Ascending aorta (tissue), 2 donors: Measurements from ENCODE around the gene PTGFRN. TPM values are rescaled to one million over a fixed set of nuclear protein-coding genes. Genes with fewer than 3 reads are reported as not detected.

Experiments
- DNase-seq, 2 donors: peaks; one replicate each; pipeline ENCODE4 v3.0.0-alpha.2; 2019; ENCODE audit warnings: low spot score in 2 of 2
- H3K27ac ChIP-seq, 2 donors: fragments of 200-600 bp; sonication (generic); one replicate each; pipeline ENCODE4 v1.5.1; 2016 to 2017; ENCODE audit warnings: mild to moderate bottlenecking in 1 of 2
- H3K27me3 ChIP-seq: fragments of 200-600 bp; sonication (generic); one replicate; pipeline ENCODE4 v1.5.1; 2017
- H3K36me3 ChIP-seq, 2 donors: fragments of 200-600 bp; sonication (generic); one replicate each; pipeline ENCODE4 v1.5.1; 2016
- H3K4me1 ChIP-seq, 2 donors: fragments of 200-600 bp; sonication (generic); one replicate each; pipeline ENCODE4 v1.5.1; 2016 to 2017; ENCODE audit warnings: mild to moderate bottlenecking in 1 of 2
- H3K4me3 ChIP-seq, 2 donors: fragments of 200-600 bp; sonication (generic); one replicate each; pipeline ENCODE4 v1.5.1; 2016 to 2017; ENCODE audit warnings: mild to moderate bottlenecking in 1 of 2
- H3K9me3 ChIP-seq, 2 donors: fragments of 200-600 bp; sonication (generic); one replicate each; pipeline ENCODE4 v1.5.1; 2016
- CTCF ChIP-seq, 3 experiments: fragments of 200-600 bp in 2 of 3; fragments of 450-650 bp in 1 of 3; sonication (generic) in 2 of 3; IDR thresholded peaks; one replicate each; pipeline ENCODE4 v1.5.1; 2016 to 2019; ENCODE audit warnings: antibody characterized with exemption in 3 of 3, mild to moderate bottlenecking in 1 of 3, moderate library complexity in 1 of 3
- intact Hi-C: fragments of 100-400 bp; cut with DNase I; formaldehyde crosslinking; loops from one replicate; pipeline ENCODE4 v1.15.1; 2023
- total RNA-seq: library from RNA; depleted of rRNA; stranded (reverse); fragments of >200 nt; gene quantifications from one replicate; pipeline ENCODE4 v1.1.0, GENCODE V29; 2016

PTGFRN gene
- total RNA-seq, 1 donor from 2014 or later, result 11.2 TPM

GRCh38 chr1:117017062-117017461, 107.3 kb downstream of the PTGFRN start:
- intact Hi-C loops, result no loop called here
- no peaks in the 10 kb centered on the region for H3K9me3 ChIP-seq
- TF ChIP-seq CTCF (IDR thresholded peaks at IDR 0.05), result no peak

GRCh38 chr1:117017648-117018047, 107.9 kb downstream of the PTGFRN start:
- no peak overlapping the region for H3K27ac ChIP-seq

More at GRCh38 chr1:117017062-117017461, 107.3 kb downstream of the PTGFRN start:
- Histone ChIP-seq H3K27me3 (no peaks in the 10 kb centered on the region), H3K4me1 (no peaks in the 10 kb centered on the region), H3K4me3 (no peak overlapping the region), H3K27ac (no peak overlapping the region), H3K36me3 (no peaks in the 10 kb centered on the region)
- no peak for DNase-seq

GRCh38 chr1:117020526-117021156, 110.9 kb downstream of the PTGFRN start:
- no peaks in the 10 kb centered on the region for H3K9me3 ChIP-seq
- H3K4me3 ChIP-seq, result no peak overlapping the region
- H3K27ac ChIP-seq, result no peak overlapping the region
- no peaks in the 10 kb centered on the region for H3K36me3 ChIP-seq
- H3K4me1 ChIP-seq, result no peaks in the 10 kb centered on the region
- no peak for TF ChIP-seq CTCF (IDR thresholded peaks at IDR 0.05)
- no peaks in the 10 kb centered on the region for H3K27me3 ChIP-seq
- DNase-seq, result no peak
- intact Hi-C loops, result no loop called here

More at GRCh38 chr1:117017648-117018047, 107.9 kb downstream of the PTGFRN start:
- no peak overlapping the region for H3K4me3 ChIP-seq
- no peaks in the 10 kb centered on the region for H3K9me3 ChIP-seq
- intact Hi-C loops, result no loop called here
- H3K27me3 ChIP-seq, result no peaks in the 10 kb centered on the region
- H3K36me3 ChIP-seq, result no peaks in the 10 kb centered on the region
- no peak for TF ChIP-seq CTCF (IDR thresholded peaks at IDR 0.05)
- no peaks in the 10 kb centered on the region for H3K4me1 ChIP-seq
- DNase-seq, result no peak

- Histone ChIP-seq H3K4me1 (peaks cover 0 to 4% of the 10 kb centered on the region in 2 donors), H3K27ac (no peak overlapping the region), H3K4me3 (no peak overlapping the region), H3K36me3 (no peaks in the 10 kb centered on the region), H3K27me3 (no peaks in the 10 kb centered on the region), H3K9me3 (no peaks in the 10 kb centered on the region)
- intact Hi-C loops, result no loop called here
- DNase-seq, result no peak
- no peak for TF ChIP-seq CTCF (IDR thresholded peaks at IDR 0.05)
Observed at GRCh38 chr1:117022114-117022513, 112.4 kb downstream of the PTGFRN start.

GRCh38 chr1:117025568-117025967, 115.9 kb downstream of the PTGFRN start:
- Histone ChIP-seq H3K36me3 (no peaks in the 10 kb centered on the region), H3K4me1 (peaks cover 0 to 4% of the 10 kb centered on the region in 2 donors), H3K27me3 (no peaks in the 10 kb centered on the region), H3K27ac (no peak overlapping the region), H3K4me3 (no peak overlapping the region), H3K9me3 (no peaks in the 10 kb centered on the region)
- intact Hi-C loops, result no loop called here
- TF ChIP-seq CTCF (IDR thresholded peaks at IDR 0.05), result no peak
- no peak for DNase-seq

- DNase-seq, result no peak
- Histone ChIP-seq H3K27ac (no peak overlapping the region), H3K36me3 (no peaks in the 10 kb centered on the region), H3K27me3 (no peaks in the 10 kb centered on the region), H3K4me1 (peaks cover 0 to 4% of the 10 kb centered on the region in 2 donors), H3K9me3 (no peaks in the 10 kb centered on the region), H3K4me3 (no peak overlapping the region)
- intact Hi-C loops, result no loop called here
- no peak for TF ChIP-seq CTCF (IDR thresholded peaks at IDR 0.05)
Observed at GRCh38 chr1:117026361-117026760, 116.6 kb downstream of the PTGFRN start.
